ENCODE results near the gene ZNF445. TPM values are rescaled to one million over a fixed set of nuclear protein-coding genes. Genes with fewer than 3 reads are reported as not detected.

ZNF445 gene
- total RNA-seq, 1 donor, result 9.8 TPM

DNA sequence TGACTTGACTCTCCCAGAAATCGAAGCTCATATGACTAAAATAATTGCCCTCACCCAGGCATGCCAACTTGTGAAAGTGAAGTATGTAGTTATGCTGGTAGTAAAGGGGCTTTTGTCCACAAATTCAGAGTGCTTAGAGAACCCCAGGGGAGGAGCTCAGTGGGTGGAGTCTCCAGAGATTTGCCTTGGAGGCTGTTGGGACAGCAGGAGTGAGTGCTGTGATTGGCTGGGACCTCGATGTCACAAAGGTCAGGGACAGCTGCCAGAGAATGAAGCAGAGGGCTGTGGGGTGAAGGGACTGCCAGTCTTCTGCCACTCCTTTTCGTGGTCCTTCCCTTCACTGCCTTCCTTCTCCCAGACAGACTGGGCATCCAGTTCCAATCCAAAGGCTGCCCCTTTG is 49.8 kb downstream of the ZNF445 start:
- Histone ChIP-seq H2AFZ (ENCODE audit: low read length) (no peak overlapping the region), H3K4me3 (ENCODE audit: insufficient read depth, low read length) (no peak overlapping the region), H3K4me2 (ENCODE audit: insufficient read depth, low read length) (no peak overlapping the region), H3K27me3 (ENCODE audit: insufficient read depth, low read length) (peaks cover 8% of the 10 kb centered on the region), H4K20me1 (ENCODE audit: insufficient read depth, low read length) (no peaks in the 10 kb centered on the region), H3K79me2 (ENCODE audit: insufficient read depth, low read length) (no peaks in the 10 kb centered on the region), H3K4me1 (ENCODE audit: insufficient read depth, low read length) (no peaks in the 10 kb centered on the region), H3K27ac (ENCODE audit: low read depth, low read length) (no peak overlapping the region), H3K36me3 (ENCODE audit: insufficient read depth, low read length) (no peaks in the 10 kb centered on the region), H3K9me3 (ENCODE audit: low read depth, low read length) (no peaks in the 10 kb centered on the region)
- DNase-seq (ENCODE audit: insufficient read length, low spot score, missing footprints), result no peak
- TF ChIP-seq, protein P1, sequence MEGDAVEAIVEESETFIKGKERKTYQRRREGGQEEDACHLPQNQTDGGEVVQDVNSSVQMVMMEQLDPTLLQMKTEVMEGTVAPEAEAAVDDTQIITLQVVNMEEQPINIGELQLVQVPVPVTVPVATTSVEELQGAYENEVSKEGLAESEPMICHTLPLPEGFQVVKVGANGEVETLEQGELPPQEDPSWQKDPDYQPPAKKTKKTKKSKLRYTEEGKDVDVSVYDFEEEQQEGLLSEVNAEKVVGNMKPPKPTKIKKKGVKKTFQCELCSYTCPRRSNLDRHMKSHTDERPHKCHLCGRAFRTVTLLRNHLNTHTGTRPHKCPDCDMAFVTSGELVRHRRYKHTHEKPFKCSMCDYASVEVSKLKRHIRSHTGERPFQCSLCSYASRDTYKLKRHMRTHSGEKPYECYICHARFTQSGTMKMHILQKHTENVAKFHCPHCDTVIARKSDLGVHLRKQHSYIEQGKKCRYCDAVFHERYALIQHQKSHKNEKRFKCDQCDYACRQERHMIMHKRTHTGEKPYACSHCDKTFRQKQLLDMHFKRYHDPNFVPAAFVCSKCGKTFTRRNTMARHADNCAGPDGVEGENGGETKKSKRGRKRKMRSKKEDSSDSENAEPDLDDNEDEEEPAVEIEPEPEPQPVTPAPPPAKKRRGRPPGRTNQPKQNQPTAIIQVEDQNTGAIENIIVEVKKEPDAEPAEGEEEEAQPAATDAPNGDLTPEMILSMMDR (IDR thresholded peaks at IDR 0.05; ENCODE audit: extremely low read depth, low read depth, low read length), result no peak

DNA sequence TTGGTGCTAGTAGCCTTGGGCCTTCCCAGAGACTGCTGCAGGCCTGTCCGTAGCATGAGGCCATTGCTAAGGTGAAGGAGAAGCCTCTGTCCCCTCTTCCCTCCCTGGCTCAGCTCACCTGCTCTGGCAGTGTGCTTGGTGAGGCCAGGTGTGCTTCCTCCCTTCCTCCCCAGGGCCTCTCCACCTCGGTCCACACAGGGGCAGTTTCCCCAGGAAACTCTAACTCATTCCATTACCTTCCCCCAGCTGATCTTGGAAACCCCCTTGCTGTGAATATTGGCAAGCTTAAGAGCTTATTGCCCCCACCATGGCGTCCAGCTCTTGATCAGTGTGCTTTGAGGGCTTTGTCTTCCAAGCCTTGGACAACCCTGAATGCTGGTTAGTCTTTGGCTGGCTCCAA is 52.7 kb downstream of the ZNF445 start:
- H3K4me2 ChIP-seq (ENCODE audit: insufficient read depth, low read length), result no peak overlapping the region
- TF ChIP-seq, protein P1 (IDR thresholded peaks at IDR 0.05; ENCODE audit: extremely low read depth, low read depth, low read length), result no peak

DNA sequence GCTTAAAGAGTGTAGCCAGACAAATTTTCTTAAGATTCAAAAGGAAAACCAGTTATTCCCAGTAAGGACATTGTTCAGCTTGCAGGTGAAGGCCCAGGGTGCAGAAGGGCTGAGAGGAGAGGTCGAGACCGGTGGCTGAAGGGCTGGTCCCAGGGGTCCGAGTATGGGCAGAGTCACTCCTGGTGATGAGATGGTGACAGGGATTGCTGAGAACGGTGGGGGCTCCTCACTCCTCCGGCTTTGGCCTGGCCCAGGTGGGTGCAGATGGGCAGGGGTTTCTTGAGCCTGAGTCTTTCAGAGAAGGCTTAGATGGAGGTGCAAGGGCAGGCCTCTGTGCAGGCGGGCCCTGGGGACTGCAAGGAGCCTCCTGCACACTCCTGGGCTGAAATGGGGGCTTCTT is 56.2 kb downstream of the ZNF445 start:
- no peak overlapping the region for H3K27ac ChIP-seq (ENCODE audit: low read depth, low read length)
- H2AFZ ChIP-seq (ENCODE audit: low read length), result no peak overlapping the region
- no peak for DNase-seq (ENCODE audit: insufficient read length, low spot score, missing footprints)
- no peaks in the 10 kb centered on the region for H3K4me1 ChIP-seq (ENCODE audit: insufficient read depth, low read length)
- no peaks in the 10 kb centered on the region for H3K9me3 ChIP-seq (ENCODE audit: low read depth, low read length)
- H3K27me3 ChIP-seq (ENCODE audit: insufficient read depth, low read length), result peaks cover 4% of the 10 kb centered on the region
- H3K4me3 ChIP-seq (ENCODE audit: insufficient read depth, low read length), result no peak overlapping the region
- H3K36me3 ChIP-seq (ENCODE audit: insufficient read depth, low read length), result no peaks in the 10 kb centered on the region
- no peaks in the 10 kb centered on the region for H4K20me1 ChIP-seq (ENCODE audit: insufficient read depth, low read length)
- TF ChIP-seq, protein P1 (IDR thresholded peaks at IDR 0.05; ENCODE audit: extremely low read depth, low read depth, low read length), result no peak
- no peak overlapping the region for H3K4me2 ChIP-seq (ENCODE audit: insufficient read depth, low read length)
- no peaks in the 10 kb centered on the region for H3K79me2 ChIP-seq (ENCODE audit: insufficient read depth, low read length)

More for the DNA sequence above, 52.7 kb downstream of the ZNF445 start:
- H3K27me3 ChIP-seq (ENCODE audit: insufficient read depth, low read length), result peaks cover 4% of the 10 kb centered on the region
- no peak overlapping the region for H2AFZ ChIP-seq (ENCODE audit: low read length)
- DNase-seq (ENCODE audit: insufficient read length, low spot score, missing footprints), result no peak
- H3K27ac ChIP-seq (ENCODE audit: low read depth, low read length), result no peak overlapping the region
- no peaks in the 10 kb centered on the region for H3K79me2 ChIP-seq (ENCODE audit: insufficient read depth, low read length)
- no peaks in the 10 kb centered on the region for H3K36me3 ChIP-seq (ENCODE audit: insufficient read depth, low read length)
- H3K4me1 ChIP-seq (ENCODE audit: insufficient read depth, low read length), result no peaks in the 10 kb centered on the region
- H3K4me3 ChIP-seq (ENCODE audit: insufficient read depth, low read length), result no peak overlapping the region
- H3K9me3 ChIP-seq (ENCODE audit: low read depth, low read length), result no peaks in the 10 kb centered on the region
- H4K20me1 ChIP-seq (ENCODE audit: insufficient read depth, low read length), result no peaks in the 10 kb centered on the region

DNA sequence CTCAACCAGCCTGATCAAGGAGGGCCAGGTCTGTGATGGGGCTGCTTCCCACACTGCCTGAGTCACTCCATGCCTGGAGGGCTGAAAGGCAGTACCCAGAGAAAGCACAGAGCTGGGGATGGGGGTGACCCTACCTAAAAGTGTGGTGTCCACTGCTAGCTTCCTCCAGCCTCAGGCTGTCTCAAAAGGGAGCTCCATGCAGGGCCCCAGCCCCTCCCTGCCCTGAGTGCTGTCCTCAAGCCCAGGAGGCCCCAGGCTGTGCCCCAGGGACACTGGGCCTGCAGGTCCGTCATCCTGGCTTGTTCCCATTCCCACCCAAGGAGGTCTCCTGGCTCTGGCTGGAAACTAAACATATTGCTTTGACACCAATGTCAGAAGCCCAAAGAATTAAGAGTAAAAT is 56.8 kb downstream of the ZNF445 start:
- no peaks in the 10 kb centered on the region for H3K36me3 ChIP-seq (ENCODE audit: insufficient read depth, low read length)
- no peaks in the 10 kb centered on the region for H4K20me1 ChIP-seq (ENCODE audit: insufficient read depth, low read length)
- H3K79me2 ChIP-seq (ENCODE audit: insufficient read depth, low read length), result no peaks in the 10 kb centered on the region
- TF ChIP-seq, protein P1 (IDR thresholded peaks at IDR 0.05; ENCODE audit: extremely low read depth, low read depth, low read length), result no peak
- no peaks in the 10 kb centered on the region for H3K4me1 ChIP-seq (ENCODE audit: insufficient read depth, low read length)
- no peaks in the 10 kb centered on the region for H3K9me3 ChIP-seq (ENCODE audit: low read depth, low read length)
- H3K4me2 ChIP-seq (ENCODE audit: insufficient read depth, low read length), result no peak overlapping the region
- peaks cover 4% of the 10 kb centered on the region for H3K27me3 ChIP-seq (ENCODE audit: insufficient read depth, low read length)
- no peak overlapping the region for H3K4me3 ChIP-seq (ENCODE audit: insufficient read depth, low read length)
- no peak overlapping the region for H2AFZ ChIP-seq (ENCODE audit: low read length)
- no peak overlapping the region for H3K27ac ChIP-seq (ENCODE audit: low read depth, low read length)
- DNase-seq (ENCODE audit: insufficient read length, low spot score, missing footprints), result no peak
